H54 (cell line): ENCODE measurements around the gene RFPL4AL1.
A peak's percentile ranks its signal among the peaks of the same experiment; 100 is the strongest.

Experiments
- DNase-seq: peaks from one replicate; pipeline ENCODE4 v3.0.0; 2011; ENCODE audit warnings: low spot score, mixed read lengths; ENCODE audit not compliant: insufficient read length
- FAIRE-seq: peaks from 3 replicates; lab custom pipeline; 2011; peaks lifted over from hg19 to GRCh38; lab: Jason Lieb, UNC
- POLR2A ChIP-seq: IDR thresholded peaks from 2 replicates; pipeline ENCODE4 v1.6.1; 2011; ENCODE audit warnings: low read depth, mild to moderate bottlenecking, low read length

The RFPL4AL1 gene

GRCh38 chr19:55801416-55801815 is 32.5 kb downstream of the RFPL4AL1 start:
- FAIRE-seq, result no peak
- no peak for DNase-seq
- TF ChIP-seq POLR2A, result no peak

GRCh38 chr19:55802281-55802680 is 33.4 kb downstream of the RFPL4AL1 start:
- FAIRE-seq (no peak), DNase-seq (no peak)
- TF ChIP-seq POLR2A, result no peak

GRCh38 chr19:55809381-55810058 is 40.6 kb downstream of the RFPL4AL1 start:
- DNase-seq (peak; percentile 91), FAIRE-seq (peak; percentile 84)
- TF ChIP-seq POLR2A, result 0 out of 2 replicates have a peak, but pooled peaks have one; percentile 7

- TF ChIP-seq POLR2A, result no peak
- FAIRE-seq (no peak), DNase-seq (no peak)
Observed at GRCh38 chr19:55811340-55811739, 42.4 kb downstream of the RFPL4AL1 start.

- DNase-seq, result no peak
- no peak for TF ChIP-seq POLR2A
- FAIRE-seq, result no peak
Observed at GRCh38 chr19:55812449-55812848, 43.5 kb downstream of the RFPL4AL1 start.

GRCh38 chr19:55813906-55814305 is 45.0 kb downstream of the RFPL4AL1 start:
- TF ChIP-seq POLR2A, result no peak
- no peak for FAIRE-seq

GRCh38 chr19:55820037-55820436 is 51.1 kb downstream of the RFPL4AL1 start:
- DNase-seq (no peak), FAIRE-seq (no peak)

More at GRCh38 chr19:55813906-55814305, 45.0 kb downstream of the RFPL4AL1 start:
- DNase-seq, result no peak

More at GRCh38 chr19:55820037-55820436, 51.1 kb downstream of the RFPL4AL1 start:
- TF ChIP-seq POLR2A, result no peak
